HG03095 (cell line): ENCODE data around the gene ADAD2.
"Not testable (repeated sequence)": the region's sequence is repeated elsewhere in the genome, so short reads cannot be mapped to it uniquely, and the experiment has no call there.

Experiments
- ATAC-seq: cut with Tn5 transposase; IDR thresholded peaks from one replicate; pipeline ENCODE4 v1.9.1; 2021; ENCODE audit warnings: moderate library complexity; ENCODE audit not compliant: unreplicated experiment

ADAD2 gene

DNA sequence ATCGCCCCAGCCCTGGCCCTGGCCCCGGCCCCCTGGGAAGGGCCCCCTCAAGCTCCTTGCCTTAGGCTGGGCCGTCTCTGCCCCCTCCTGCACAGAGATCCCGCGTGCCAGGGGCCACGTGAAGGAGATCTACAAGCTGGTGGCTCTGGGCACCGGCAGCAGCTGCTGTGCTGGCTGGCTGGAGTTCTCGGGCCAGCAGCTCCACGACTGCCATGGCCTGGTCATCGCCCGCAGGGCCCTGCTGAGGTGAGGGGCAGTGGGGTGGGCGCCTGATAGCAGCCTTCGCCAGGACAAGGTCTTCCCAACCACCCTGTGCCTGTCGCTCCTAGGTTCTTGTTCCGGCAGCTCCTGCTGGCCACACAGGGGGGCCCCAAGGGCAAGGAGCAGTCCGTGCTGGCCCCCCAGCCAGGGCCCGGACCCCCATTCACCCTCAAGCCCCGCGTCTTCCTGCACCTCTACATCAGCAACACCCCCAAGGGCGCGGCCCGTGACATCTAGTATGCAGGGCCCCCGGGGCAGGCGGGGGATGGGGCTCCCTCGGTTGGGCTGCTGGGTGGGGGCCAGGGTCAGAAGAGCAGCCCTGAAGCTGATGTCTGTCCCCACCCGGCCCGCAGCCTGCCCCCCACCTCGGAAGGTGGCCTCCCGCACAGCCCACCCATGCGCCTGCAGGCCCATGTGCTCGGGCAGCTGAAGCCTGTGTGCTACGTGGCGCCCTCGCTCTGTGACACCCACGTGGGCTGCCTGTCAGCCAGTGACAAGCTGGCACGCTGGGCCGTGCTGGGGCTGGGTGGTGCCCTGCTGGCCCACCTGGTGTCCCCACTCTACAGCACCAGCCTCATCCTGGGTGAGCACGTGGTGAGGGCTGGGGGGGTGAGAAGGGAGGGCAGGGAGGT, 4.5 kb downstream of the ADAD2 start:
- no peak for ATAC-seq

DNA sequence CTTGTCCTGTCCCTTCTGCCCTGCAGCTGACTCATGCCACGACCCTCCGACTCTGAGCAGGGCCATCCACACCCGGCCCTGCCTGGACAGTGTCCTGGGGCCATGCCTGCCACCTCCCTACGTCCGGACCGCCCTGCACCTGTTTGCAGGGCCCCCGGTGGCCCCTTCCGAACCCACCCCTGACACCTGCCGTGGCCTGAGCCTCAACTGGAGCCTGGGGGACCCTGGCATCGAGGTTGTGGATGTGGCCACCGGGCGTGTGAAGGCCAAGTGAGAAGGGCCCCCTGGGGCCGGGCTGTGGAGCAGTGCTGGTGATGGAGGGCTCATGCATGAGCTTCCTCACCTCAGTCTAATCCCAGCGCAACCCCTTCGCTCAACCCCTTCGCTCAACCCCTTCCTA, 5.1 kb downstream of the ADAD2 start:
- ATAC-seq = no peak

DNA sequence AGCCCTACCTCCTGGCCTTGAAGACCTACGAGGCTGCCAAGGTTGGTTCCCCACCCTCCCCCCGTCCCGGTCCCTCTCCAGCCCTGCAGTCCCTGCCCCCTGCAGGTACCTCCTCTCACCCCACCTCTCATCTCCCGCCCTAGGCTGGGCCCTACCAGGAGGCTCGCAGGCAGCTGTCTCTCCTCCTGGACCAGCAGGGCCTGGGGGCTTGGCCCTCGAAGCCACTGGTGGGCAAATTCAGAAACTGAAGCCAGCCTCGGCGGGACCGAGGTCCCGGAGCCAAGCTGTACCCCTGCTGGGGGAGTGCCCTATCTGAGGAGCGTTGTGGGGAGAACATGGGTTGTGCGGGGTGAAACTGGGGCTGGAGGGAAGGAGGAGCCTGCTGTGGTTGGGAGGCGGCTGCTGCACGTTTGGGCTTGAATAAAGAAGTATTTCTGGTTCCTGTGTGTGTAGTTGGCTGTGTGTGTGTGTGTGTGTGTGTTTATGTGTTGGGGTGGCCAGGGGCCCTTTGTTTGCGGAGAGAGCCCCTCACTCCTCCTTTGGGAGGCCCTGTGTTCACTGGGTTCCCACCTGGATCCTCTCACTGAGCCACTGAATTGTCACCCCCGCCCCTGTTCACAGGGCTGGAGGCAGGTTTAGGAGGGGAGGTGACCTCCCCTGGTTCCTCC, 5.9 kb downstream of the ADAD2 start:
- ATAC-seq = no peak

DNA sequence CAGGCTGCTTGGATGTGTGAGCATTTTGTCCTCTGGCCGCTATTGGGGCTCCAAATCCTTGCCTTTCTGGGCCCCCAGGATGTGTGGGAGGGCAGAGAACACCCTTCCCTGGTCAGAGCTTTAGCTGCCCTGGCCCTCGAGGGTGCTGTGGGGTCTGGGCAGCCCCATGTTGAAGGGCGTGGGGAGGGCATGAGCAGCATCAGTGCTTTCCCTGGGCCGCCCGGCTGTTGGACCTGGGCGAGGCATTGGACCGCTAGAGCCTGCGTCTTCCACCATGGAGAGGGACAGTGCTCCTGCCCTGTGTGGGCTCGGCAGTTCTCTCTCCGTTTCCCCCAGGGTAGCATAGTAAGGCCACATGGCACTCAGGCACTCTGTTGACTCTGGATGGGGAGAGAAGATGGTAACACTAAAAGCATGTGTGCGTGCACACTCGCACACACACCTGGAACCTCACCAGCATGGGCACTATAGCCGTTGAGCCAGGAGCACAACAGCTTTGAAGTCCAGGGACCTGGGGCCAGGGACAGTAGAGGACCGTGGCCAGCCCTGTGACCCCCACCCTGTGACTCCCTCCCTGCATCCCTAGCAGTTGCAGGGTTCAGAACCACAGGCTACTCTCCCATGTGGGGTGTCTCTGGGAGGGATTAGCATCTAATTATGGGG, 6.6 kb downstream of the ADAD2 start:
- no peak for ATAC-seq

DNA sequence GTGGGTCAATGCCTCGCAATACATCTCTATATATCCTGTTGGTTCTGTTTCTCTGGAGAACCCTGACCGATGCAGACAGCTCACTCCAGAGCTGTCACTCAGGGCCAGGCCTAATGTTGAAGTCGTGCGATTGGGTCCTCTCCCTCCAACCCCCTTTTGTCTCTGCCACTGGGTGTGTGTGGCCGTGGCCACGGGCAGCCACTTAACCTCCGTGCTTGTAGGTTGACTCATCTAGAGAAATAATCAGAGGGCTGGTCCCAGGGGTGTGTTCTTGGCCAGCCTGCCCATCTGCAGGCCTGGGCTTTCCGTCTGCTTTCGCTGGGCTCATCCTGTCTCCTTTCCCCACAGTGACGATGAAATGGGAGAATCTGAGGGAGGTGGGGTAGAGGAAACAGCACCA, 7.4 kb downstream of the ADAD2 start:
- no peak for ATAC-seq

DNA sequence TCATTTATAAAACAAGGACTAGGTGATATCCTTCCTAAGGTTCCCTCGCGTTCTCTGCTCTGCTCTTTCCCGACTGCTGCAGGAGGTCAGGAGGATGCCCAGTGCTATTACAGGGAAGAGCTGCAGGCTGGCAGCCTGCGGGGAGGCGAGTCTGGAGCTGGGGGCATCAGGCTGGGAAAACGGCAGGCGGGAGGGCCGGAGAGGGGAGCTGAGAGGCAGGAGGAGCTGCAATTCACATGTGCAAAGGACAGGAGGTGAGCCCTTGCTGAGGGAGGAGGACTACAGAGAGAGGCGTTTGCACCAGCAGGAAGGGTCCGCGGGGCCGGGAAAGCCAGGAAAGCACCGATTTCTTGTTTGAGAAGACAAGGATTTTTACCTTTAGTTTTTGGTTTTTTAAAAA, 8.1 kb downstream of the ADAD2 start:
- ATAC-seq = no peak

DNA sequence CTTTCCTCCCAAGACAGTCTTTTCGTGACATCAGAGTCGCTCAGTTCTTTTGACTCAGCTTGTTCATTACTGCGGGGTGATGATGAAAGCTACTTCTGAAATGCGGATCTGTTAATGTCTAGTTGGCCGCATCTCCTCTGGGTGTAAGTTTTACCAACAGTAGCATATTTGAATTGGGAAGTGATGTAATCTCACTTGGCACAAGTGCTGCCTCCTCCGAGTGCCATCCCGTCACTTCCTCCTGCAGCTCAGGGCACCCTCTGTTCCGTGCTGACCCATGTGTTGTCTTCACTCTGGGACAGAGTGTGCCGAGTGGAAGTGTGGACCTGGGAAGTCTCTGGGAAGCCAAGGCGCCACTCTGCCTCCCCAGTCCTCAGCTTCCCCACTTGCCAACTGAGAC, 8.9 kb downstream of the ADAD2 start:
- ATAC-seq = no peak

DNA sequence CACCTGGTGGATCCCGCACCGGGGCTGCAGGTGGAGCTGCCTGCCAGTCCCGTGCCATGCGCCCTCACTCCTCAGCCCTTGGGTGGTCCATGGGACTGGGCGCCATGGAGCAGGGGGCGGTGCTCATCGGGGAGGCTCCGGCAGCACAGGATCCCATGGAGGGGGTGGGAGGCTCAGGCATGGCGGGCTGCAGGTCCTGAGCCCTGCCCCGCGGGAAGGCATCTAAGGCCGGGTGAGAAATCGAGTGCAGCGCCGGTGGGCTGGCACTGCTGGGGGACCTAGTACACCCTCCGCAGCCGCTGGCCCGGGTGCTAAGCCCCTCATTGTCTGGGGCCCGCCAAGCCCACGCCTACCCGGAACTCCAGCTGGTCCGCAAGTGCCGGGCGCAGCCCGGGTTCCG, 13.6 kb downstream of the ADAD2 start:
- not testable (repeated sequence) for ATAC-seq

DNA sequence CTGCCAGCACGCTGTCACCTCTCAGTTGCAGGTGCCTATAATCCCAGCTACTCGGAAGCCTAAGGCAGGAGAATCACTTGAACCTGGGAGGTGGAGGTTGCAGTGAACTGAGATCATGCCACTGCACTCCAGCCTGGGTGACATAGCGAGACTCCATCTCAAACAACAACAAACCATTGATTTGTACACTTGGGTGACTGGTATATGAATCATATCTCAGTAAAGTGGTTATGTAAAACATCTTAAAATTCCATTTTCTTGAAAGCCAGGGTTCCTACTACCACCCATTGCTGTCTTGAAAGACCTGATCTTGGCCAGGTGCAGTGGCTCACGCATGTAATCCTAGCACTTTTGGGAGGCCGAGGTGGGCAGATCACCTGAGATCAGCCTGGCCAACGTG, 14.2 kb downstream of the ADAD2 start:
- not testable (repeated sequence) for ATAC-seq

DNA sequence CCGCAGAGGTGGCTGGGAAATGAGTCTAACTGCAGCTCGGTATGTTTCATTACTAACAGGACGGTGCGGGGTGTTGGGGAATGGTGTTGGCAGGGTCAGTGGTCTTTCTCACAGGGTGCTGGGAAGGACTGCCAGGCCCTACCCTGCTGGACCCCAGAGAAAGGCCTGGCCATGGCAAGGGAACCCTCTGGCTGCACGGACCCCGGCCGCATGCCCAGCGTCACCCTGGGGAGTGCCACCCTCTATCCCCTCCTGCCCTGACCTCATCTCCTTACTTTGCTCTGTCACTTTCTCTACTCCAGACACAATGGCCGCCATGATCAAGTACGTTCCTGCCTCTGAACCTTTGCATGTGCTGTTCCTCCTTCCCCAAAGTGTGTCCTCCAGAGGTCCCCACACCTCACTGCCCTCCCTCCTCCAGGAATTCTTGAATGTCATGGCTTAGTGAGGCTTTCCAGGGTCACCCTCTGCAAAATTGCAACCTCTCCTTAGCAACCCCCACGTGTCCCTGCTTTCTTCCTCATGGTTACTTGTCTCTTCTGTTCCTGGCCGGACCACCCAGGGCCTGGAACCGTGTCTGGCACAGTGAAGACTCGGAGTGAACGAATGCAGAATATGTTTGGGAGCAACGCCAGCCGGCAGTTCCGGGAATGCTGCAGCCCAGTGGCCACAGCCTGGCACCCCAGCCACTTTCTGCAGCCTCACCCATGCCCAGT, 15.2 kb downstream of the ADAD2 start:
- ATAC-seq = no peak

DNA sequence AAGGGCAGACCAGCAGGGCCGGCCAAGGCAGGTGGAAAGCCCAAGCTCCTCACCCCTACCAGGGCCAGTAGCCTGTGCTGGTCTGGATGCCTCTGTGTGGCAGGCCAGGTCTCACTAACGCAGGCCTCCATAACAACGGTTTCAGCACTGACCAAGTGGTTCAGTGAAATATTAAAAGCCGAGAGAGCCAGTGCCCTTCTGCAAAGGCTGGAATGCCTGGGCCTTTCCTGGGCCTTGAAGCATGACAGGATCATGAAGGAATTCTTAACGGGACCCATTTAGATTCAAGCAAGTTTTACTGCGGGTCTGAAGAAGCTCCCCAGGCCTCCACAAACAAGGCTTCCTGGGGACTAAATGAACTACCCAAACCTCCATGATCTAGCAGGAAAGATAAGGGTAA, 16.3 kb downstream of the ADAD2 start:
- no peak for ATAC-seq

DNA sequence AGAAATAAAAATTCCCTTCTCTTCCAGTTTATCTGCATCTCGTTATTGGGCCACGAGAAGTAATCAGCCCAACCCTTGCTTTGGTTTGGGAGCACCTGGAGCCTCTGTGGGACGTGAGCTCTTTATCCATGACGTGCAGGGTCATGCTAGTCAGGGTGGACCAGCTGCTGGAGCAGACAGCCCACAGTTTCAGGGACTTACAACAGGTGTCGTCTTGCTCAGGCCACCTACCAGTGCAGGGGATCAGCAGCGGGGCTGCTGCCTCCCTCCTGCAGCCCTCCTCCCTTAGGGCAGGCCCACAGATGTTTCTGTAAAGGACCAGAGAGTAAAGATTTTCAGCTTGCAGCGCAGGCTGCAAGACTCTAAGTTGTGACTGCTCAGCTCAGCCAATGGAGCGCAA, 16.9 kb downstream of the ADAD2 start:
- no peak for ATAC-seq

DNA sequence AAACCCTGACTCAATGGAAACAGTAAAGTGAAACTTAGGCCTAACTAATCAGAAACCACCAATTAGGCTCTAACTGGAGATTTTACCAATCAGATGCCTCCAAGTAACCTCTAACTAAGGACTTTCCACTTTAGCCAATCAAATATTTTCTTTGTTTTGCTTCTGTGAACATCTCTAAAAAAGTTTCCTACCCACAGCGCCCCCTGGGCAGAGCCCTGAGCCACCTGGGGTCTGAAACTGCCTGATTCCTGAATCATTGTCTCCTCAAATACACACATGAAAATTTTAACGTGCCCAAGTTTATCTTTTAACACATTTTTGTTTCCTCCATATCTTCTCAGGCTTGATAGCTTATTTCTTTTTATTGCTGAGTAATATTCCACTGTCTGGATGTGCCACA, 19.0 kb downstream of the ADAD2 start:
- no peak for ATAC-seq

DNA sequence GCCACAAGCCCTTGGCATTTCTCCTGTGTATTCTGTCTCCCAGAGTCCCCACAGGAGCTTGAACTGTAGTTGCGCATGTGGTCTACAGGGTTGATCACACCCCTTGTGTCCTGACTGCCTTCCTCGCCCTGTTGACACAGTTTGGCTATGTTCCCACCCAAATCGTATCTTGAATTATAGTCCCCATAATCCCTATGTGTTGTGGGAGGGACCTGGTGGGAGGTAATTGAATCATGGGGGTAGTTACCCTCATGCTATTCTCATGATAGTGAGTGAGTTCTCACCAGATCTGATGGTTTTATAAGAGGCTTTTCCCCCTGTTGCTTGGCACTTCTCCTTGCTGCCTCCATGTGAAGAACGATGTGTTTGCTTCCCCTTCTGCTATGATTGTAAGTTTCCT, 21.2 kb downstream of the ADAD2 start:
- ATAC-seq = no peak

DNA sequence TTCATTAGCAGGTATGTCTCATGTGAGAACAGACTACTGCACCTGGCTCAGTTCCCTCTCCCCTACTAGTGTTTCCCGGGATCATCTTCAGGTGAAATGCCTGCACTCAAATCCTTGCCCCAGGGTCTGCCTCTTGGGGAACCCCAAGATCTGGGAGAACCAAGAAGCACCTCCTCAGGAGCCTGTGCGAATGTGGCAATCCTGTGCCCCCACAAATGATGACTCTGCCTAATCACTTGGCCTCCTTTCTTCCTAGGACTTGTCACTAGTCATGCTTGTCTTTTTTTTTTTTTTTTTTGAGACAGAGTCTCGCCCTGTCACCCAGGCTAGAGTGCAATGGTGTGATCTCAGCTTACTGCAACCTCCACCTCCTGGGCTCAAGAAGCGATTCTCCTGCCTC, 21.7 kb downstream of the ADAD2 start:
- ATAC-seq = no peak

DNA sequence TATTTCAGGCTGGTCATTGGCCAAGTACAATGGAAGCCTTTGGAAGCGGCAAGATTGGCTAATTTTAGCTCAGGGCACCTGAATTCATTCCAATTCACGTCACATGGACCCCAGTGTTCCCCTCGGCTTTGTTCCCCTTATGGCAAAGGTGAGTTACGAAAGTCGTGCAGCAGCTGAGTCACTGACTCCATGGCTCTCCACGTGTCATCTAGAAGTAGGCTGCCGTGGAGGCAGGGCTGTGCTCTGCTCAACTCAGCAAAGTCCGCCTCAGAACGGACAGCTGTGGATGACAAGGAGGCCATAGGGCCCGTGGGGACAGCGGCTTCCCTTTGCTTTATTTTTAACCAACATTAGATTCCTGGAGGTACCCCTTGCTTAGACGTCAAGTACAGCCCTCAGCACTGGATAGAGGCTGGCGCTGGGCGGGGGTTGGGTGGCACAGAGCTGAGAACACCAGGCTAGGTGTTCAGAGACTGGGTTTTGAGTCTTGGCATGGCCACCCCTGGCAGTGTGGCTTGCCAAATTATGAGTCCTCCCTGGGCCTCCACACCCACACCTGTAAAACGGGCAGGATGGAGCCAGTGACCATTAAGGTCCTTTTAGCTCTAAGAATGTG, 23.6 kb downstream of the ADAD2 start:
- no peak for ATAC-seq

DNA sequence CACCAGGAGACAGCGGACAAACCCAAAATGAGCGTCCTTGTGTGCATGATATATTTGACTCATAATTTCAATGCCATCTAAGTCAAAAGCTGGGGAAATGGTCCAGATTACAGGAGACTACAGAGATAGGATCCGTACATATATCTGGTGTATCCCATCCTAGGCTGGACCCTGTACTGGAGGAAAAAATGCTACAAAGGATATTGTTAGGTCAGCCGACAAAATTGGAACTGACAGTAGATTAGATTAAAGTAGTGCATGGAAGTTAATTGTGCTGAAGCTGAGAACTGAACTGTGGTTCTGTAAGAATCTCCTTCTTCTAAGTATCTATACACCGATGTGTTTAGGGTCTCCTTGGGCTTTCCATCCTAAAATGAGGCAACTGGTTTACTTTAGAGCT, 24.6 kb downstream of the ADAD2 start:
- ATAC-seq = no peak

DNA sequence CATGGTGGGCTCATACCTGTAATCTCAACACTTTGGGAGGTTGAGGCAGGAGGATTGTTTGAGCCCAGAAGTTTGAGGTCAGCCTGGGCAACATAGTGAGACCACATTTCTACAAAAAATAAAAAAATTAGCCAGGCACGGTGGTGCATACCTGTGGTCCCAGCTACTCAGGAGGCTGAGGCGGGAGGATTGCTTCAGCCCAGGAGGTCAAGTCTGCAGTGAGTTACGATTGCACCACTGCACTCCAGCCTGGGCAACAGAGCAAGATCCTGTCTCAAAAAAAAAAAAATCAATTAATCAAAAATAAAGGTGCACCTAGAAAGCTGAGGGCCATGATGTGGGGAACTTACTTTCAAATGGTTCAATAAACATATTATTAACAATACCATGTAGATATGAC, 25.2 kb downstream of the ADAD2 start:
- ATAC-seq = not testable (repeated sequence)

DNA sequence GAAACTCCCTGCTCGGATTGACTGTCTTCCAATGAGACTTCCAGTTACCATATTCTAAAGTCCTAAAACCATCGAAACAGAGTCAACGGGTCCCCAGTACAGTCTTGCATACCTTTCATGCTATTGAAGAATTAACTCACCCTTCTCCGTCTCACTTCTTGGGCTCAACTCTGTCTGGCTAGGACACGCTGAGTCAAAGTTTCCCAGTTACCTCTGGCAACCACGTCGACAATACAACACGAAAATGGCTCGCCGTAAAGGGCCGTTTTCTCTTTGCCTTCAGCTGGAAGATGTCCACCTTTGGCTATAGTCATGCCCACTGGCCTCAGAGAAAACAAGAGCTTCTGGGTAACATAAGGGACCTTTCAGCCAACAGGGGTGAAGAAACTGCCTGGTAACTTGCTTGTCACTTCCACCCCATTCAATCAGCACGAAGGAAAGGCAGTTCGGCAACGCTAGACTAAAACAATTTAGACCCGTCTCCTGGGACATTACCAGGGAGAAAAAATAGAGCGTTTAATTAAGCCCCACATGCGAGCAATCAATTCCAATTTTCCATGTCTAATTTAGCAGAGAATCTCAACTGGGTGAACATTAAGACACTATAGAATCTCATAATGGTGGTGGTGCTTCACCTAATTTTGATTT, 27.3 kb downstream of the ADAD2 start:
- no peak for ATAC-seq

DNA sequence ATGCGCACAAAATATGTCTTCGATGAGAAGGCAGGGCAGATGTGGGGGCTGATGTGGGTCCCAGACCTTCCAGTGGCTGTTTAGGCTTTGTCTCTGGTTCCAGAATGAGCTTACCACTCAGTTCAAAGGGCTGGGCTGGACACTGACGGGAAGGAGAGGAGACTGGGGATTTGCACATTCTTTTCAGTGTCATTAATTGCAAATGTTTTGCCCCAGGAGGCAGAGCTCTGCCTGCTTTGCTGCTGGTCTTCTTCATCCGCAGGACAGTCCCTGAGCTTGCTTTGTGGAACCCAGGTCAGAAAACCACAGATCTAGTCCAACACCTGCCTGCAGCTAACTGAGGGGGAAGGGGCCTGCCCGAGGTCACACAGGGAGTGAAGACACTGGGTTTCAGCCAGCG, 28.0 kb downstream of the ADAD2 start:
- no peak for ATAC-seq
